ENCODE data around the gene MRPL49. TPM values are rescaled to one million over a fixed set of nuclear protein-coding genes. Genes with fewer than 3 reads are reported as not detected.
A peak's percentile ranks its signal among the peaks of the same experiment; 100 is the strongest.

Gene MRPL49
- total and polyA plus RNA-seq, 3 donors from 2014 or later, result 53.9 to 87.7 (median 82.8) TPM

GRCh38 chr11:65151331-65151899, 29.3 kb downstream of the MRPL49 start:
- peak overlapping the region in 1 of 2 donors; percentile 61 for H3K27ac ChIP-seq
- H3K4me3 ChIP-seq, result no peak overlapping the region
- 75 to 81% methylated on average over 3 of the region's 3 CpGs for WGBS, 2 donors
- H3K36me3 ChIP-seq (ENCODE audit: low read depth, missing control alignments), result no peaks in the 10 kb centered on the region
- peaks cover 9% of the 10 kb centered on the region for H3K4me1 ChIP-seq
- DNase-seq, result no peak
- H3K27me3 ChIP-seq, result no peaks in the 10 kb centered on the region
- TF ChIP-seq, protein P1, sequence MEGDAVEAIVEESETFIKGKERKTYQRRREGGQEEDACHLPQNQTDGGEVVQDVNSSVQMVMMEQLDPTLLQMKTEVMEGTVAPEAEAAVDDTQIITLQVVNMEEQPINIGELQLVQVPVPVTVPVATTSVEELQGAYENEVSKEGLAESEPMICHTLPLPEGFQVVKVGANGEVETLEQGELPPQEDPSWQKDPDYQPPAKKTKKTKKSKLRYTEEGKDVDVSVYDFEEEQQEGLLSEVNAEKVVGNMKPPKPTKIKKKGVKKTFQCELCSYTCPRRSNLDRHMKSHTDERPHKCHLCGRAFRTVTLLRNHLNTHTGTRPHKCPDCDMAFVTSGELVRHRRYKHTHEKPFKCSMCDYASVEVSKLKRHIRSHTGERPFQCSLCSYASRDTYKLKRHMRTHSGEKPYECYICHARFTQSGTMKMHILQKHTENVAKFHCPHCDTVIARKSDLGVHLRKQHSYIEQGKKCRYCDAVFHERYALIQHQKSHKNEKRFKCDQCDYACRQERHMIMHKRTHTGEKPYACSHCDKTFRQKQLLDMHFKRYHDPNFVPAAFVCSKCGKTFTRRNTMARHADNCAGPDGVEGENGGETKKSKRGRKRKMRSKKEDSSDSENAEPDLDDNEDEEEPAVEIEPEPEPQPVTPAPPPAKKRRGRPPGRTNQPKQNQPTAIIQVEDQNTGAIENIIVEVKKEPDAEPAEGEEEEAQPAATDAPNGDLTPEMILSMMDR (IDR thresholded peaks at IDR 0.05), result no peak
- no peak for TF ChIP-seq POLR2A (IDR thresholded peaks at IDR 0.05)
- no peaks in the 10 kb centered on the region for H3K9me3 ChIP-seq
- intact Hi-C loops (cut with DNase I; ENCODE audit: low total_unique reads), result no loop called here

- no peaks in the 10 kb centered on the region for H3K9me3 ChIP-seq
- TF ChIP-seq, protein P1 (IDR thresholded peaks at IDR 0.05), result no peak
- no peak for TF ChIP-seq POLR2A (IDR thresholded peaks at IDR 0.05)
- H3K4me1 ChIP-seq, result peaks cover 6% of the 10 kb centered on the region
- no peak overlapping the region for H3K27ac ChIP-seq
- WGBS, 2 donors, result 61 to 74% methylated on average over 2 of the region's 2 CpGs
- intact Hi-C loops (cut with DNase I; ENCODE audit: low total_unique reads), result no loop called here
- no peaks in the 10 kb centered on the region for H3K27me3 ChIP-seq
- no peaks in the 10 kb centered on the region for H3K36me3 ChIP-seq (ENCODE audit: low read depth, missing control alignments)
- no peak overlapping the region for H3K4me3 ChIP-seq
- no peak for DNase-seq
Observed at GRCh38 chr11:65152122-65152521, 30.0 kb downstream of the MRPL49 start.

- H3K27me3 ChIP-seq, result no peaks in the 10 kb centered on the region
- TF ChIP-seq POLR2A (IDR thresholded peaks at IDR 0.05), result no peak
- TF ChIP-seq, protein P1 (IDR thresholded peaks at IDR 0.05), result no peak
- intact Hi-C loops (cut with DNase I; ENCODE audit: low total_unique reads), result no loop called here
- no peaks in the 10 kb centered on the region for H3K36me3 ChIP-seq (ENCODE audit: low read depth, missing control alignments)
- H3K27ac ChIP-seq, result no peak overlapping the region
- H3K4me1 ChIP-seq, result no peaks in the 10 kb centered on the region
- 95 to 97% methylated on average over 3 of the region's 3 CpGs for WGBS, 2 donors
- H3K4me3 ChIP-seq, result no peak overlapping the region
- no peak for DNase-seq
- no peaks in the 10 kb centered on the region for H3K9me3 ChIP-seq
Observed at GRCh38 chr11:65156256-65156655, 34.1 kb downstream of the MRPL49 start.

DNA sequence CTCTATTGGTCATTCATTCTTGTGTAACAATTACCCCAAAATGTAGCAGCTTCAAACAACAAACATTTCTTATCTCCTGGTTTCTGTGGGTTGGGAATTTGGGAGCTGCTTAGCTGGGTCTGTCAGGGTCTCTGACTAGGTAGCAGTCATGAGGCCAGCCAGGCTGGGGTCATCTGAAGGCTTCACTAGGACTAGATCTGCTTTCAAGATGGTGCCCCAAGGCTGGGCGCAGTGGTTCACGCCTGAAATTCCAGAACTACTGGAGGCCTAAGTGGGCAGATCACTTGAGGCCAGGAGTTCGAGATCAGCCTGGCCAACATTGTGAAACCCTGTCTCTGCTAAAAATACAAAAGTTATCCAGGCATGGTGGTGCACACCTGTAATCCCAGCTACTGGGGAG, 34.8 kb downstream of the MRPL49 start:
- WGBS, 2 donors, result 95 to 96% methylated on average over 3 of the region's 3 CpGs
- Histone ChIP-seq H3K27me3 (no peaks in the 10 kb centered on the region), H3K36me3 (ENCODE audit: low read depth, missing control alignments) (no peaks in the 10 kb centered on the region), H3K9me3 (no peaks in the 10 kb centered on the region), H3K4me3 (no peak overlapping the region), H3K4me1 (no peaks in the 10 kb centered on the region), H3K27ac (no peak overlapping the region)
- no peak for DNase-seq
- TF ChIP-seq POLR2A (IDR thresholded peaks at IDR 0.05), result no peak
- TF ChIP-seq, protein P1 (IDR thresholded peaks at IDR 0.05), result no peak
- intact Hi-C loops (cut with DNase I; ENCODE audit: low total_unique reads), result no loop called here

GRCh38 chr11:65157336-65157735, 35.2 kb downstream of the MRPL49 start:
- DNase-seq, result no peak
- no peak for TF ChIP-seq POLR2A (IDR thresholded peaks at IDR 0.05)
- TF ChIP-seq, protein P1 (IDR thresholded peaks at IDR 0.05), result no peak
- WGBS, 2 donors, result 80 to 85% methylated on average over 3 of the region's 3 CpGs

More at GRCh38 chr11:65157336-65157735, 35.2 kb downstream of the MRPL49 start:
- no peaks in the 10 kb centered on the region for H3K27me3 ChIP-seq
- H3K27ac ChIP-seq, result no peak overlapping the region
- H3K9me3 ChIP-seq, result no peaks in the 10 kb centered on the region
- intact Hi-C loops (cut with DNase I; ENCODE audit: low total_unique reads), result no loop called here
- no peaks in the 10 kb centered on the region for H3K36me3 ChIP-seq (ENCODE audit: low read depth, missing control alignments)
- H3K4me1 ChIP-seq, result no peaks in the 10 kb centered on the region
- H3K4me3 ChIP-seq, result no peak overlapping the region

Measured in testis (tissue), 3 donors.